Prostate gland (tissue), 2 donors: Measurements from ENCODE around the gene KCNT1. TPM values are rescaled to one million over a fixed set of nuclear protein-coding genes. Genes with fewer than 3 reads are reported as not detected.

Experiments used
- DNase-seq: peaks from one replicate; pipeline ENCODE4 v3.0.0-alpha.2; 2019; ENCODE audit warnings: low spot score
- H3K27ac ChIP-seq, 2 donors: fragments of 200-600 bp; sonication (generic); 2 replicates each; pipeline ENCODE4 v1.5.1; 2017 to 2019
- H3K27me3 ChIP-seq: fragments of 200-600 bp; sonication (generic); replicated peaks from 2 replicates; pipeline ENCODE4 v1.5.1; 2019; ENCODE audit not compliant: insufficient read depth
- H3K36me3 ChIP-seq, 2 donors: fragments of 200-600 bp; sonication (generic); 1 replicate in 1 of 2; 2 replicates in 1 of 2; pipeline versions ENCODE4 v1.5.1 to v1.8.1; 2017 to 2019
- H3K4me1 ChIP-seq: fragments of 200-600 bp; sonication (generic); replicated peaks from 2 replicates; pipeline ENCODE4 v1.5.1; 2019
- H3K4me3 ChIP-seq, 2 donors: fragments of 200-600 bp; sonication (generic); 2 replicates each; pipeline ENCODE4 v1.5.1; 2017 to 2019
- H3K9me3 ChIP-seq: fragments of 200-600 bp; sonication (generic); 2 replicates; pipeline ENCODE4 v1.5.1; 2017
- CTCF ChIP-seq, 4 experiments: fragments of 200-600 bp in 2 of 4; fragments of 450-650 bp in 2 of 4; sonication (generic) in 2 of 4; IDR thresholded peaks; 1 replicate in 3 of 4; 2 replicates in 1 of 4; pipeline ENCODE4 v1.5.1; 2016 to 2019; ENCODE audit warnings: antibody characterized with exemption in 4 of 4, mild to moderate bottlenecking in 2 of 4, moderate library complexity in 2 of 4
- POLR2A ChIP-seq: fragments of 450-650 bp; IDR thresholded peaks from one replicate; pipeline ENCODE4 v1.6.1; 2016; ENCODE audit warnings: antibody characterized with exemption, mild to moderate bottlenecking
- POLR2AphosphoS5 ChIP-seq: sonication (generic); formaldehyde crosslinking; IDR thresholded peaks from one replicate; pipeline ENCODE4 v1.6.1; 2017; ENCODE audit warnings: antibody characterized with exemption
- WGBS: methylation state at CpG from one replicate; pipeline ENCODE4 v1.1.5; 2018; 5-methylcytosine and 5-hydroxymethylcytosine counted together
- intact Hi-C: fragments of 100-400 bp; cut with DNase I; formaldehyde crosslinking; loops from one replicate; pipeline ENCODE4 v1.14.2; 2022
- total RNA-seq, 2 donors: library from RNA; depleted of rRNA; stranded (reverse); fragments of >200 nt; gene quantifications; one replicate each; pipeline ENCODE4 v1.1.0, GENCODE V29; 2016

Gene KCNT1
- total RNA-seq, 2 donors from 2014 or later, result 0.09 to 3.0 TPM

GRCh38 chr9:135722365-135722764 lies 20.4 kb downstream of the KCNT1 start:
- Histone ChIP-seq H3K9me3 (no peaks in the 10 kb centered on the region), H3K36me3 (no peaks in the 10 kb centered on the region), H3K4me1 (no peaks in the 10 kb centered on the region), H3K4me3 (no peak overlapping the region), H3K27ac (no peak overlapping the region), H3K27me3 (peaks cover 9% of the 10 kb centered on the region)
- intact Hi-C loops, result no loop called here
- 60% methylated on average over 18 of the region's 18 CpGs for WGBS
- no peak for DNase-seq
- no peak for TF ChIP-seq POLR2A
- no peak for TF ChIP-seq CTCF (IDR thresholded peaks at IDR 0.05)
- TF ChIP-seq POLR2AphosphoS5, result no peak

GRCh38 chr9:135724186-135724787 lies 22.3 kb downstream of the KCNT1 start:
- Histone ChIP-seq H3K4me1 (no peaks in the 10 kb centered on the region), H3K9me3 (no peaks in the 10 kb centered on the region), H3K36me3 (no peaks in the 10 kb centered on the region), H3K27me3 (peaks cover 7% of the 10 kb centered on the region), H3K4me3 (no peak overlapping the region), H3K27ac (no peak overlapping the region)
- no peak for DNase-seq
- no peak for TF ChIP-seq POLR2A
- no peak for TF ChIP-seq POLR2AphosphoS5
- no peak for TF ChIP-seq CTCF (IDR thresholded peaks at IDR 0.05)
- intact Hi-C loops, result no loop called here
- 78% methylated on average over 16 of the region's 16 CpGs for WGBS

- Histone ChIP-seq H3K4me1 (no peaks in the 10 kb centered on the region), H3K27me3 (peaks cover 7% of the 10 kb centered on the region), H3K9me3 (no peaks in the 10 kb centered on the region), H3K4me3 (no peak overlapping the region), H3K27ac (no peak overlapping the region), H3K36me3 (no peaks in the 10 kb centered on the region)
- DNase-seq, result no peak
- TF ChIP-seq POLR2A (no peak), POLR2AphosphoS5 (no peak), CTCF (IDR thresholded peaks at IDR 0.05) (no peak)
- intact Hi-C loops, result no loop called here
- WGBS, result 64% methylated on average over 12 of the region's 16 CpGs
Observed at GRCh38 chr9:135726138-135726853, 24.3 kb downstream of the KCNT1 start.

- DNase-seq, result no peak
- intact Hi-C loops, result no loop called here
- no peak overlapping the region for H3K4me3 ChIP-seq
- no peaks in the 10 kb centered on the region for H3K9me3 ChIP-seq
- H3K27ac ChIP-seq, result no peak overlapping the region
- no peaks in the 10 kb centered on the region for H3K4me1 ChIP-seq
- TF ChIP-seq CTCF (IDR thresholded peaks at IDR 0.05), result no peak
- no peak for TF ChIP-seq POLR2A
- no peak for TF ChIP-seq POLR2AphosphoS5
- no peaks in the 10 kb centered on the region for H3K36me3 ChIP-seq
- peaks cover 7% of the 10 kb centered on the region for H3K27me3 ChIP-seq
- 53% methylated on average over 11 of the region's 11 CpGs for WGBS
Observed at GRCh38 chr9:135727257-135727875, 25.4 kb downstream of the KCNT1 start.
